Posterior cingulate gyrus (tissue), 11 donors: Measurements from ENCODE around the gene SRRM1.
"Not testable (repeated sequence)": the region's sequence is repeated elsewhere in the genome, so short reads cannot be mapped to it uniquely, and the experiment has no call there.

Source experiments
- DNase-seq, 10 donors: peaks; one replicate each; pipeline versions ENCODE4 v3.0.0 to v3.0.0-alpha.2; 2020 to 2021; ENCODE audit warnings: mixed read lengths in 3 of 10
- intact Hi-C: fragments of 100-400 bp; cut with DNase I; formaldehyde crosslinking; loops from one replicate; pipeline ENCODE4 v1.15.1; 2023

The SRRM1 gene

DNA sequence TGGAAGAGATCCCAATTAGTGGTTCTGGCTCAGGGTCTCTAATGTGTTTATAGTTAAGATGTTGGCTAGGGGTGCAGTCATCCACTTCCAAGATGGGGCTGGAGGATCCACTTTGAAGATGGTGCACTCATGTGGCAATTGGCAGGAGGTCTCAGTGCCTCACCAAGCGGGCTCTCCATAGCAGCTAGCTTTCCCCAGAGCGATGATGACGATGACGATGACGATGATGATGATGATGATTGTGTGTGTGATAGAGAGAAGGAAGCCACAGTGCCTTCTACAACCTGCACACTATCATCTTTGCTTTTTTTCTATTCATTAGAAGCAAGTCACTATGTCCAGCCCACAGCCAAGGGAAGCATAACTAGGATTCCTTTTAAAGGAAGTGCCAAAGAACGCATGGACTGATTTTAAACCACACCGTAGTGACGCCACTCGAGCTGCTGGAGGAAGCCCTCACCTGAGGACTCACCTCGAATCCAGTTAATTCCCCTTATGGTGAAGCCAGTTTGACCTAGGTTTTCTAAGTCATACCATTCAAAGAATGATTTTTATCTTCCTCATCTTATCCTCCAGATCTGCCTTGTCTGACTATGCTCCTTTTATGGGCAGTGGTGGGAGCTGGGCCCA is 49.4 kb downstream of the SRRM1 start:
- peak in 1 of 10 donors; percentile 0 for DNase-seq
- intact Hi-C loops: no loop called here

DNA sequence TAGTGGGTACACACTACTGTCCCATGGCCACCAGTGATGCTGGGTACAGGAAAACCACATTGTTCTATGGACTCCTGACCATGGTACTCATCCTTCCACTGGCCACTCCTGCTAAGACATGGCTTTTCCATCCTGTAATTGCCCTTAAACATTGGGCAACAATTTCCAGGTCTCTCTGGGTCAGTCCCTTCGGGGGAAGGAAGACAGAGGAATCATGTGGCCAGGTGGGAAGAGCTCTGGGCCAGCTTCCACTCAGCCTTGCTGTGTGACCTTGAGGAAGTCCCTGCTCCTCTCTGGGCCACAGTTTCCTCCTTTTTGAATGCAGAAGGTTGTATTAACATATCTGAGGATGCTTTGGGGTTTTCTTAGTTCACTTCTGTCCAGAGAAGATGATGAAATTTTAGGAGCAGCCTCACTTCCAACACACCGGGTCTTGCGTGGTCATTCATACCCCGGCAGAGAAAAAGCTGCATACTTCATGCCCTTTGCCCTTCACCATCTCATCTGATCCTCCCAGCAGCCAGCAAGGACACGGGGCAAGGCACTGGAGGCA is 50.8 kb downstream of the SRRM1 start:
- intact Hi-C loops: no loop called here
- DNase-seq: peak in 1 of 10 donors; percentile 2

GRCh38 chr1:24694380-24694843 is 51.3 kb downstream of the SRRM1 start:
- intact Hi-C loops: no loop called here
- DNase-seq: peak in 1 of 10 donors; percentile 71

DNA sequence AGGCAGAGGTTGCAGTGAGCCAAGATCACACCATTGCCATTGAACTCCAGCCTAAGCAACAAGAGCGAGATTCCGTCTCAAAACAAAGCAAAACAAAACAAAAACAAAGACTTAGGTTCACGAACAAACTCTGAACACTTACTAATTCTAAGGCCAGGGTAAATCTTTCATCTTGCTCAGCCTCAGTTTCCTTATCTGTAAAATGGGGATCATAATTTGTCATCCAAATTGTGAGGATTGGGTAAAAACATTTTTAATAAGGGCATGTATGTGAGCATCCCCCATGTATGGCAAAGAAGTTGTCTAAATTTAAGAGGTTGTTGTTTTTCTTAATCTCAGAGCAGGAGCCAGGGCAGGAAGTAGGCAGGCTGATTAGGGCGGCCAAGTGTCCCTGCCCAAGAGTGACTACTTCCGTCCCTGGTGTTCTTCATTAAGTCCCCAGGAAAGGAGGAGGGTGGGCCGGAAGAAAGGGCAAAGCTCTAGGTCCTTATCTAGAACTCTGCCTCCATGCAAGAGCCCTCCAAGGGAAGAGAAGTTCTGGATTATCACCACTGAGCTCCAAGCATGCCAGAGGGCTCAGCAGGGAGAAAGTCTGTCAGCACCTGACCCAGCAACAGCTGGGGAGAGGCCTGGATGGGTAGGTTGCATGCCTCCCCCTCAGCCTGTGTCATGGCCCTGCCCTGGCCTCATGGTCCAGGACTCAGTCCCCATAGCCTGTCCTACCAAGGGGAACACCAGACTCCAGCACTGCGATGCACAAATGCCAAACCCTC is 52.3 kb downstream of the SRRM1 start:
- intact Hi-C loops: no loop called here
- peak in 1 of 10 donors; percentile 38 for DNase-seq

GRCh38 chr1:24696041-24696755 is 53.1 kb downstream of the SRRM1 start:
- peak in 2 of 10 donors; percentile 21 to 30 for DNase-seq
- intact Hi-C loops: no loop called here

DNA sequence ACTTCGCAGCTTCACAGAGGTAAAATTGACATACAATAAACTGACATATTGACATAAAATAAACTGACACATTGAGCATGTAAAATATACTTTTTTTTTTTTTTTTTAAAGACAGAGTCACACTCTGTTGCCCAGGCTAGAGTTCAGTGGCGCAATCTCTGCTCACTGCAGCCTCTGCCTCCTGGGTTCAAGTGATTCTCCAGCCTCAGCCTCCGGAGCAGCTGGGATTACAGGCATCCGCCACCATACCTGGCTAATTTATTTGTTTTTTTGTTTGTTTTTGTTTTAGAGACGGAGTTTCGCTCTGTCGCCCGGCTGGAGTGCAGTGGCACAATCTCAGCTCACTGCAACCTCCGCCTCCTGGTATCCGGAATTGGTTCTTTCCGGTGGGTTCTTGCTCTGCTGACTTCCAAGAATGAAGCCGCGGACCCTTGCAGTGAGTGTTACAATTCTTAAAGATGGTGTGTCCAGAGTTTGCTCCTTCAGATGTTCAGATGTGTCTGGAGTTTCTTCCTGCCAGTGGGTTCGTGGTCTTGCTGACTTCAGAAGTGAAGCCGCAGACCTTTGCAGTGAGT is 53.7 kb downstream of the SRRM1 start:
- intact Hi-C loops: no loop called here
- DNase-seq: peak in 2 of 10 donors; percentile 3 to 34

GRCh38 chr1:24697453-24698001 is 54.4 kb downstream of the SRRM1 start:
- DNase-seq, intact Hi-C loops: not testable (repeated sequence)

DNA sequence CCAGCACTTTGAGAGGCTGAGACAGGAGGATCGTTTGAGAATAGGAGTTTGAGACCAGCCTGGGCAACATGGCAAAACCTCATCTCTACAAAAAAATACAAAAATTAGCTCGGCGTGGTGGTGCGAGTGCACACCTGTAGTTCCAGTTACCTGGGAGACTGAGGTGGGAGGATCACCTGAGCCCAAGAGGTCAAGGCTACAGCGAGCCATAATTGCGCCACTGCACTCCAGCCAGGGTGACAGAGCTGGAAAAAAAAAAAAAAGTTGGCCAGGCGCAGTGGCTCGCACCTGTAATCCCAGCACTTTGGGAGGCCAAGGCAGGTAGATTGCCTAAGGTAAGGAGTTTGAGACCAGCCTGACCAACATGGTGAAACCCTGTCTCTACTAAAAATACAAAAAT is 55.2 kb downstream of the SRRM1 start:
- DNase-seq: peak in 1 of 10 donors; percentile 49
- intact Hi-C loops: not testable (repeated sequence)

DNA sequence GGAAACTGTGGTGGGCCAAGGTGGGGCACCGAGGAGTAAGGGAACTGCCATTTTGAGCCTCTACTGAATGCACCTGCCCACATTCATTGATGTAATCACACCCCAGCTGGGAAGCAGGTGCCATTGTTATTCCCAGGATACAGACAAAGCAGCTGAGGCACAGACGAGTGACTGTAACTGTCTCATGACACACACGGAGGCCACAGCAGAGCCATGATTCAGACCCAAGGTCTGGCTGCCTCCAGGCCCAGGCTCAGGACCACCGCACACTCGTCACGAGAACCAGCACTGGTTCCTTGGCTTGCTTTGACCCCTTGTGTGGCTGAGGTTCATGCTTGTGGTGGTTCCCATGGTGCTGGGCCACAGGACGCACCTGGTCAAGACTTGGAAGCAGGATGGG is 56.5 kb downstream of the SRRM1 start:
- intact Hi-C loops: no loop called here
- DNase-seq: no peak

GRCh38 chr1:24702511-24703293 is 59.6 kb downstream of the SRRM1 start:
- DNase-seq: no peak
- intact Hi-C loops: no loop called here

GRCh38 chr1:24704411-24705259 is 61.5 kb downstream of the SRRM1 start:
- DNase-seq: peak in 4 of 10 donors; percentile 28 to 82 (median 59)
- intact Hi-C loops: no loop called here

GRCh38 chr1:24705260-24706073 is 62.4 kb downstream of the SRRM1 start:
- intact Hi-C loops: no loop called here
- peak; percentile 54 to 98 (median 79) for DNase-seq

- intact Hi-C loops: not testable (repeated sequence)
Measured at GRCh38 chr1:24706074-24706389, 62.9 kb downstream of the SRRM1 start.

GRCh38 chr1:24707687-24708086 is 64.6 kb downstream of the SRRM1 start:
- no peak for DNase-seq
- intact Hi-C loops: no loop called here

More at GRCh38 chr1:24706074-24706389, 62.9 kb downstream of the SRRM1 start:
- not testable (repeated sequence) for DNase-seq

DNA sequence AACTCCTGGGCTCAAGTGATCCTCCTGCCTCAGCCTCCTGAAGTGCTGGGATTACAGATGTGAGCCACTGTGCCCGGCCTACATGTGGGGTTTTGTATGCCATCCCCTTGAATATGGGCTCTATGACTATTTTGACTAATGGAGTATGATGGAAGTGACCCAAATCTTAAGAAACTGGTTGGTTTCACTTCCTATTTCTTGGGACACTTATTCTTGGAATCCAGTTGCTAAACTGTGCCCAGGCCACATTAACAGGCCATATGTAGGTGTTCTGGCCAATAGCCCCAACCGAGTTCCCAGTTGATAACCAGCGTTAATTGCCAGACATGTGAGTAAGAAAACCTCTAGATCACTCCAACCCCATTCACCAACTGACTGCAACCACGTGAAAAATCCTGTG is 65.8 kb downstream of the SRRM1 start:
- intact Hi-C loops: no loop called here
- DNase-seq: no peak

DNA sequence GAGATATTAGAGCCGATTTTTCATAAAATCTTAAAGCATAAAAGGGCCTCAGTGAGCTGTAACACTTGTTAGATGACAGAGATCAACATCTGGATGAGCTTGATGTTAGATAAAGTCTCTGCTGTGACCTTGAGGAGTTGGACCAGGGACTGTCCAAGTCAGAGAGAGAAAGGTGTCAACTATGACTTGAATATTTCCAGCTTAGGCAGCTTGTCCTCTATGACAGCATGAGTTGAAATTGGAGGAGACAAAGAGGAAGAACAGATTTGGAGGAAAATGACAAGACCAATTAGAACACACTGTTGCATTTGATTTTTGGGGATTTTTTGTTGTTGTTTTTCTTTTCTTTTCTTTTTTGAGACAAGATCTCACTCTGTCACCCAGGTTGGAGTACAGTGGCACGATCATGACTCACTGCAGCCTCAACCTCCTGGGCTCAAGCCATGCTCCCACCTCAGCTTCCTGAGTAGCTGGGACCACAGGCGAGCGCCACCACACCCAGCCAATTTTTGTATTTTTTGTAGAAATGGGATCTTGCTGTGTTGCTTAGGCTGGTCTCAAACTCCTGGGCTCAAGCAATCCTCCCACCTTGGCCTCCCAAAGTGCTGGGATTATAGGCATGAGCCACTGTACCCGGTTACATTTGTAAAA is 66.8 kb downstream of the SRRM1 start:
- DNase-seq: no peak
- intact Hi-C loops: no loop called here

GRCh38 chr1:24711329-24711728 is 68.2 kb downstream of the SRRM1 start:
- no peak for DNase-seq
- intact Hi-C loops: no loop called here
